NCI-H2107 (cell line): ENCODE data around the gene CDK14.

Experiments
- DNase-seq: peaks from one replicate; lab custom pipeline; 2025; lab: John Stamatoyannopoulos, UW

Gene CDK14

DNA sequence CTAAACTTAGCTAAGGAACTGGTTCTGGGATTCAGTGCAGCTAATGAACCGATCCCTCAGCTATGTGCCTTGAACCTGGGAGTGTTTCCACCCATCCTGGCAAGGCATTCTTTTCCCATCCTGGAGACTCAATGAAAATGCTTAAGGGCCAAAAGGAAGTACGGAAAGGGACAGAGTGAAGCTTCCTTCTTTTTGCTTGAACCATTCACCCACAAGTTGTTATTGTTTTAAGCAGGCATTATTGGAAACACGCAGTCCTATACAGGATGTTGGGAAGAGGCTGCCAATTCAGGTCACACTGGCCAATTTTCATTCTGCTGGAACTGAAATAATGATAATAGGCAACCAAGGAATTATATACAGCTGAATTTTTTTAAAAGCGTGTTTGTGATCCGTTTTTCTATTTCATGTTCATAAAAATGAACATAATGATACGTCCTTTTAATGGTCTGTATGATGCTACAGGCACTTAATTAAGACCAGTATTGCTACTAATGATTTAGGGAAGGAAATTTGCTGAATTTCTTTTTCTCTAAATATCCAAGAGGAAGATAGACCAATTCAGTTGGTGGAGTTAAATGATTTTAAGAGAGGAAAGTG lies 610.3 kb downstream of the CDK14 start:
- DNase-seq: no peak

DNA sequence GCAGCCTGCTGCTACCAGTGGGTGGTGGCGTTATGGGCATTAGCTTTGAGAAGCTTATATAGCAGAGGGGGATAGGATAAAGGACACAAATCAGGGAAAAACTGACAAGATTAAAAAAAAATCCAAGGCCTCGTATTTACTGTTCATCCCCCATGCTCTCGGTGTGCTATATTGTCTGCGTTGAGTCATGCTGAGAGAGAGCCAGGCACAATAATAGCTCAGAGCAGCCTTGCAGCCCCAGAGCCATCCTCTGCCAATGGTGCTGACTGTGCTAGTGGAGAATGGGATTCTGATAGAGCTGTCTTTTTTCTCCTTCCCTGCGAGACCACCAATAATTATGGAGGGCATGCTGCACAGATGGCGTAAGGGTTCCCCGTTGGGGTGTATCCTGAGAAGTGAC lies 616.5 kb downstream of the CDK14 start:
- no peak for DNase-seq

DNA sequence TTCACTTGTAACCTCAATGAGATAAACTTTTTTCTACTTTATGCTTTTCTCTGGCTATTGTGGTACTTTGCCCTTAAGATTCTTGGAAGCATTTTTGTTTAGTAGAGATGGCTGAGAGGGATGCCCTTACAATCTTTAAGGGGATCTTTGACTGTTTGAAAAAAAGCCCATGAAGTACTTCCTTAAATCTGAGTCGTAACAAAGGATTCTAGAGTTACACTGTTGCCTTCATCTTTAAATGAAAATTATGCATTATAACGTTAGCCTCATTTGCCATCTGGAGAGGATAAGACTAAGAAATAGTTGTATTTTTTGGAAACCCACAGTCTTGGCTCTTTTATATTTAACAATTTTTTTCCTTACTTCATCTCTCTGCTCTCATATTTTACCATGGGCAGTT lies 630.3 kb downstream of the CDK14 start:
- DNase-seq: no peak

DNA sequence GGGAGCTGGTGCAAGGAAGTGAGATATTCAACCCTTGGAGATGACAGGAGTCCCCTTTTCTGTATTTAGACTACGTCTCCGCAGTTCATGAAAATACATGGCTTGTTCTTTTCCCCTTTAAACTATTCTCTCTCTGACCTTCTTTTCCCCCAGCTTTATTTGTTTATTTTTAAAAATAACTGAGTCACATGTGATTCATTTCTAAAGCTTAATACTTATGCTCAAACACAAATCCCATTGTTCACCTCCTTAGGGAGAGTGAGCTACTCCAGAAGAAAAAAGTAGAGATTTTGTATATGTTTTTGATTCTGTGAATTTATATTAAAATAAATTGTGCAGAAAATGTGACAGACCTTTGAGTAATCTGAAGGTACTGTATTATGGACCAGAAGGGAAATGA lies 632.2 kb downstream of the CDK14 start:
- DNase-seq: no peak

DNA sequence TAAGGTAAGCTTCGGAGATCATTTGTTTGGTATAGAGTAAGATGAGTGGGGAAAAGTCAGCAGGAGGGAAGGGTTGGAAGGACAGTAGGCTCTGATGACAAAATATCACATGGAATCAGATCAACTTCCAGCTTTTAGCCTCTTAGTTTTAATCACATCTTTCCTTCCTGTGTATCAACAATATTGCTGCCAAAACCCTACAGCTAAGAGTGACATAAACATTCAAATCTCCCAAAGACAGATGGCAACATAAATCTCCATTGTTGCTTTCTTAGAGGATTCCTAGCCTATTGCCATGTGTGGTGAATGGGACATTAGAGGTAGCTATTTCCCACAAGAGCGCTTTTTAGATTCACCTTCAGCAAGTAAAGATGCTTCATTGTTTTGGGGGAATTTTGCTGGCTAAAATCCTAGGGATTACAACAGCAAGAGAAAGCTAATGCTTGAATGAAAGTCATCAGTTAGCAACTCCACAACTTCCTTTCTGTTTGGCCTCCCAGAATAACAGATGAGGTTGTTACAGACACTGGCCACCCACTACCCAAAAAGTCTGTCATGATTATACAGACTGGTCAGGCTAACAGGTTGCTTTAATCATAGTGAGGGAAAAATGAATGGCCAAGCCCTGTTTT lies 632.9 kb downstream of the CDK14 start:
- DNase-seq: peak; percentile 44

DNA sequence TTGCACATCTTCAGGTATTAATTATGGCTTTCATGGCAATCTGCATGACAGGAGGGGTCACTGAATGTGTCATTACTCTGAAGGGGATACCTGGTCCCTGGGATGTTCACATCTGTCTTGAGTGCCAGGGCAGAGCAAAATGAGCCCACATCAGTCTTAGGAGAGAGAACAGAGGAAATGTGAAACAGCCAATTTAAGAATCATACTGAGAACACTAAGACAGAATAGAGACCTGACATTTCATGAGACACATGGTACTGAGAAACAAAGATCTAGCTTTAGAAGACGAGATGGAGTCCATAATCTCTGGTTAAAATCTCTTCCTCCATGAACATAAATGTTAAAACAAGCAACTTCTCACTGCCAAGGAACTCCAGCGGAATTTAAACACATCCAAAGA lies 634.0 kb downstream of the CDK14 start:
- no peak for DNase-seq

DNA sequence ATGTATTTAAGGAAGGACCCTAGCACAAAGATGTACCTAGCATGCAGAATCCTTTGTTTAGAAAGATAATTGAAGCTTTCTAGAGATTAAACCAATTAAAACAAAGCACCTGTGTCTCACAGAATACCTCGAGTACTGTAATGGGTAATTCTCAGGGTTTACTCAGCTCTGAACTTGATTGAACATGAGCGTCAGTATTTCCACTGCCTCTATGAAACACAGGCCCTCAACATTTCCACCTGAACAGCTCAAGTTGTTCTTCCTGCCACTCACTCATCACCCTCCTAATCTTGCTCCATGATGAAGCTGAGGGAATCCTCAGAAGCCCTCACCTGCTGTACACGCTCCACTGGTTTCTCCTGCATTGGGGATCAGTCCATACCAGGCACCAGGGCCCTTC lies 634.4 kb downstream of the CDK14 start:
- DNase-seq: no peak

DNA sequence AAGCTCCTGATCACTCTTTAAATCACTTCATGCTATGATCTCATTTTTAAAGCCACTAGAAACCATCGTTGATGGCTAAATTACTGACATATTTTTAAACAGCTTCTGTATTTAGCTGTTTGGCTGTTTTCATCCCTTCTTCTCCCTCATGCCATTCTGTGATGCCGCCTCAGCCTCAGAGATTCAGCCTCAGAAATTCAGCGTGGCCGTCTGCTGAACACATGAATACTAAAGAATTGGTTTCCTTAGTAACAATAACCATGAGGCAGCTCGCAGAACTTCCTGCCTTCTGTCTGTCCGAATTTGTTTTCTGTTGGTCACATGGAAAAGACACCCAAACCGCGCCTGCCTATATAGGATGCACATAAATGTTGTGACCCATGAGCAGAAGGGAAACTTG lies 637.1 kb downstream of the CDK14 start:
- no peak for DNase-seq

DNA sequence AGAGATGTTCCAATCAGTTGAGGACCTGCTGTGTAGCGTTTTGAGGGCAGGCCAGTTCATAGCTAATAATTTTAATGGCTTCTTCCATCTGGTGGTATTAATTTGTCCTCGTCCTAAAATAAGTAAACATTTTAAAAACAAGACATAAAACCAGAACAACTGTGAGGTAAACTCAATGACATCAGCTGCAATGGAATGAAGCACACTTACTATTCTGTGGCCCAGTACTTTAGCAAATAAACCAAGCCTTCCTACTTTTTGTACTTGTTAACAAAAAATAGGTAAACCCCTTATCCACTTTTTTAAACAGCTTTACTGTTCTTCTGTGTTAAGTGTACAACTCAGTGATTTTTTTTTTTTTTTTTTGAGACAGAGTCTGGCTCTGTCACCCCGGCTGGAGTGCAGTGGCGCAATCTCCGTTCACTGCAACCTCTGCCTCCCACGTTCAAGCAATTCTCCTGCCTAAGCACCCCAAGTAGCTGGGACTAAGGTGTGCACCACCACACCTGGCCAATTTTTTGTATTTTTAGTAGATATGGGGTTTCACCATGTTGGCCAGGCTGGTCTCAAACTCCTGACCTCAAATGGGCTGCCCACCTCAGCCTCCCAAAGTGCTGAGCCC lies 639.2 kb downstream of the CDK14 start:
- no peak for DNase-seq

DNA sequence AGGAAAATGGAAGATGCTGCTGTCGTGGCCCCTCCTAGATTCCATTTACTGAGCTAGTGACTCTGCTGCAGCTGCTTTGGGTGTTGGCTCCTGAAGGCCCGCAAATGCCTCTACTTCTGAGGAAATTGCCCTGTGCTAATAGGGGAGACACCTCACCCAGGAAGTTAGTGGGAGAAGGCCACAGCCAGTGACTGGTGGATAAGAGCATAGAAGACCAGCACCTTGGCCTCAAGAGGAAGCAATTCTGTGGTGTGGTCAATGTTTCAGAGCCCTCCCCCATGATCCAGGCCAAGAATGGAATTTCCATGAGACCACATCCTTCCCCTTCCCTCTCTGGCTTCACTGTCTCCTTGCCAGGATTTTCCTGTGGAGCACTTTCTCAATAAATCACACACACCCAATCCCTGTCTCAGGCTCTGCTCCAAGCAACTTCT lies 643.1 kb downstream of the CDK14 start:
- DNase-seq: no peak

DNA sequence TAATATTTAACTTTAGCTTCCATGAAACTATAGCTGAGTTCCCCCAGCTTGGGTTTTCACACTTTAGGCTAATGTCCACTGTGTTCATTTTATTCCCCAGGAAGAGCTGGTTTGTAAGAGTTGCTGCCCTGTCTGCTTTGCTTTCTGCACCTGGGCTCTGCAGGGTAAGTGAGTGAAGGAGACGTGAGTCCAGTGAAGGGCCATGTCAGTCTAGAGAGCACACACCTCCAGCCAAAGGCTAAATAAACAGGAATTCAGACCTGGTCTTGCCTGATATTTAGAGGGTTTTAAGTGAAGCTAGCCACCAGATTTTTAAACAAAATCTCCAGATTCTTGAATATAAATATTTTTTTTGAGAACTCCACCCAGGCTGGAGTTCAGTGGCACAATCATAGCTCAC lies 643.7 kb downstream of the CDK14 start:
- no peak for DNase-seq

DNA sequence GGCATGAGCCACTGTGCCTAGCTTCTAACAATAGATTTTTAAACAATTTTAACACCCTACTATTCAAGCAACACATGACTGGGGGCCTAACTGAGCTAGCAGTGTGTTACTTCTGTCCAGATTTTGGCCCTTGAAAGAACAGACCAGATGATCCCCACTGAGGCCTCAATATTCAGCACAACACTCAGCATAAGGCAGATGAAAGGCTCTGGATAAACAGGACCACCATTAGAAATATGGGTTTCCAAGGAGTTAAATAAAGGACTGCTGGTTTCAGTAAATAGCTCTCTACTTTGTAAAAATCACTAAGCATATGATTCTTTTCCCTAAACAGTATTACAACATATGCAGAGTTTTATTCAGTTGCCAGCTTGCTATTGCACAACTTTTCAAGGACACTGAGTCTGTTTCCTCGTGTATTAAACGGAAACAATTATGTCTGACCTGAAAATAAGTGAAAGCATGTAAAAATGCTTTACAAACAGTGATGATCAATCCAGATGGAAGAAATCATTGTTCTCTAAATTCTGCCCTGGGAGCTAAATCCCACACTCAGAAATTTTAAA lies 644.3 kb downstream of the CDK14 start:
- no peak for DNase-seq

DNA sequence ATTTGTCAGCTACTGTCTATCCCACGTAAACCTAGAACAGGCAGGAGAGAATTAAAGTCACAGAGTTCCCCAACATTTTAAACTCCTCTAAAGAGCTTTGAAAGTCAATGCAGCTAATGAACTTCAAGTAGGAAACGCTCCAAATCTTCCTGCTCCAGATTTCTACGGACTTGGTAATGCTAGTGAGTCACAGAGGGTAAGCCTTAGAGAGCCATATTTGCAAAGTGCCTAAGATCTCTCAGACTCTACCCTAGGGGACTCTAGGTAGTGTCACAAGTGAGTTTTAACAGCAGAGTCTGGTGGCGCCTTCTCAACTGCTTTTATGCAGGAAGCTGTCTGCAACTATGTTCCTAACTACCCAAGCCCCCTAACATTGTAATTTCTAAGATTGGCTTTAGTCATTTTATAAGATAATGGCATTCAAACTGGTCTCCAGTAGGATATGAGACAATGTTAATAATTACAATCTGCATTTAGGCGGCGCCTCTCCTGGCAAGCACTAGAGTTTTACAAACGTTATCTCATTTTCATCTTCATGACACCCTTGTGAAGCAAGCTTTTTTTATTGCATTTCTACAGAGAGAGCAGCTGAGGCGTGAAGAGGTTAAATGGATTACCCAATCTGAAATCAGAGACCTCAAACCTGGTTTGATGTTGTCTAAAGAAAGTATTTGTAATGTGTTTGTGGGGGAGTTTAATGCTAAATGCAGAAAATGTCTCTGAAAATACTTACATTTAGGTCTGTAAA lies 646.1 kb downstream of the CDK14 start:
- DNase-seq: no peak

DNA sequence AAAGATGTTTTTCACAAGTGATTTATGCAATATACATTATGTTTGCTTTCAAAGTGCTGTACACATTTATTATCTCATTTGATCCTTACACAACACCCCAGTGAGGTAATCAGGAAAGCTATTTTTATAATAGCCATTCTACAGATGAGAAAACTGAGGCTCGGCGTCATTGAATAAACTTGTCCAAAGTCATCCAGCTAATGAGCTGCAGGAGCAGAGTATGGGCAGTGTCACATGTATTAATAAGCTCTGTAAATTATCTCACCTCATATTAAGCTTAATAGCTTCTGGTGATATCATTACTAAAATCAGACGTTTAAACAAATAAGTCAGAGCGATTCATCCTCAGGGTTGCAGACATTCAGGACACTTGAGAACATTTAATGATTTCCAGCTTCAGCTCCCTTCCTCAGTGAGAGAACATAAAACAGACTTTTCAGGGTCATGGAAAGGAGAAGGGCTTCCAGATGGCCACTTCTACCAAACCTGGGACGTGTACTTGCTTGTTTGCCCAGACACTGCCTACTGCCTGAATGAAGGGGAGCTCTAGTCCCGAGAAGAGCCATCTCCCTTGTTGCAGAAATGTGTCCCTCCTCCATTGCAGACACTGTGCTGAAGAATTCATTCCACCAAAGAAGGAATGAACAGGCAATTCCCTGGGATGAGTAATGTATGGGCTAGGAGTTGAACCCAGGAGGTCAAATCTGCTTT lies 647.6 kb downstream of the CDK14 start:
- no peak for DNase-seq

DNA sequence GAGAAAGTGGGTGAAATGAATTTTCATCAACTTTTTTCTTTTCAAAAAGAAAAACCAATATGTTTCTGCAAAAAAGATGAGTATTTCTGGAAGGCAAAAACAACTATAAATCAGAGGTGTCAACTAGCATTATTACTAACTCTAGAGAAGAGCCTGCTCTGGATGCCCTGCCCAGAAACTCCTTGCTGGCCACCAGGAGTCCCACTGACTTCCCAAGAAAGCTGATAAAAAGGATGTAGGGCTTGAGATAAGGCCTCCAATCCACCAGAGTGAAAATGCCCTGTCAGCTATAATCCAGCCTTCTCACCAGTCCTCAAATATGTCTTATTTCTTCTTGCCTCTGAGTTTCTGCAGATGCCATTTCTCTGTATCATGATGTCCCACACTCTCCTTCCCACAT lies 651.4 kb downstream of the CDK14 start:
- no peak for DNase-seq

DNA sequence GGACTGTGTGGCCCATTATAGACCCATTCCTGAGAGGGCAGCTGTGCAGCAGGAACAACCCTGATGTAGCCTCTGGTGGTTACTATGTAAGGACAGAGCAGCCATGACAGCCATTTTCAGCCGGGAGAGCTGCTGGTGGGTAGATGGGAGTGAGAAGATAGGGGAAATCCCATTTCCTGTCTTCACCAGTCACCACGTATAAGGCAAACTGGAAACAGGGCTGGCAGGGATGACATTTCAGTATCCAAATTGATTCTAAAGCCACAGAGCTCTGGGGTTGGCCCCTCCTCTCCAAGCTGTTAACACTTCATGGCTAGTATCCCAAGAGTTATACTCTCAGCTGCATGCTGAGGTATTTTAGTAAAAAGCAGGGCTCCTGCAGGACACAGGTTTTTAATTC lies 652.9 kb downstream of the CDK14 start:
- DNase-seq: no peak

DNA sequence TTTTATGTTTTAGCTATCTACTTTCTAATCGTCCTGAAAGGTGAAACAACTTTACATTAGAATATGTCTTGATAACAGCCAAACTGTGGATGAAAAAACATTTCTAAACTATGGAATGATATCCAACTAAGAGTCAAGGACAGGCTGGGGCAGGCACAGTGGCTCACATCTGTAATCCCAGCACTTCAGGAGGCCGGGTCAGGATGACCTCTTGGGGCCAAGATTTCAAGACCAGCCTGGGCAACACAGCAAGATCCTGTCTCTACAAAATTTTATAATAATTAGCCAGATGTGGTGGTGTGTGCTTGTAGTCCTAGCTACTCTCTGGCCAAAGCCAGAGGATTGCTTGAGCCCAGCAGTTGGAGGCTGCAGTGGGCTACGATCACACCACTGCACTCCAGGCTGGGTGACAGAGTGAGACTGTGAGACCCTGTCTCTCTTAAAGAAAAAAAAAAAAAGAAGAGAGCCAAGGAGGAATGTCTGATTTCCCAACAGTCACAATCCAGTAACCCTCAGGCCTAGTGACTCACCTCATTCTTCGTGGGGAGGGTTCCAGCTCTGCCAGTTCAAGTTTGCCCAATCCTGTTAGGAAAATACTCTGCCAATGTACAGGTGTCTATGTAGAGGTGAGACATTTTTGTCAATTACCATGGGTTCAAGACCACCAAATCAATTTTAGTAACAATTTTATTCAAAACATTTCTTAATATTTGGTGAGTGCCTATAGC lies 653.5 kb downstream of the CDK14 start:
- DNase-seq: no peak

DNA sequence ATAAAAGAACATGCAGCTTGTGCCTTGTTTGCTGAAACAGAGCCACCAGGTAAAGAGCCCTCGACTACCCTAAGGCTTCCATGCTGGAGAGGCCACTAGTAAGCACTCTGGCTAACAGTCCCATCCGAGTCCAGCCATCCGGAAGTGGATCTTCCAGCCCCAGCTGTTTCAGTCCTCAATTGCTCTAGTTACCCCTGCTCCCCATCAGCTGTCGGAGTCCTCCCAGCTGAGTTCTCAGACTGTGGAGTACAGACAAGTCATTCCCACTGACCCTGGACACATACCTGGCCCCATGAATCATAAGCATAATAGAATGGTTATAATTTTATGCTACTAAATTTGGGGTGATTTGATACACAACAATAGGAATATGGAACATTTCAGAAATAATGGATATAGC lies 654.6 kb downstream of the CDK14 start:
- DNase-seq: no peak

DNA sequence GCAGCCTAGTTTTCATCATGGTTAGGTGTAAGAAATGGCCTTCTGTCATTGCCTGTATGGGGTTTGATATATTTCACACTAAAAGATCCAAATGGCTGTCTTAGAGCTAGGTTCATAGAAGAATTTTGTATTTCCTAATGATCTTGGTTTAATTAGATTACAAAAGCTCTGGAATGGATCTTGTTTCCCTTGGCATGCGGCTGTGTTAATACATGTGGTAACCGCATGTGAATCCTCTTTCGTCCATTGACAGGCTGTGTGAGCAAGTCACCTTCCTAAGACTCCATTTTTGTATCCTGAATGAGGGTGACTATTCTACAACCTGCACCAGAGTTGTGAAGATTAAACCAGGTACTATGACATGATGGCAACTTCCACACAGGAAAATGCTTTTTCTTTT lies 655.8 kb downstream of the CDK14 start:
- no peak for DNase-seq
